ENCODE data around the gene SLC23A2. TPM values are rescaled to one million over a fixed set of nuclear protein-coding genes. Genes with fewer than 3 reads are reported as not detected.
A peak's percentile ranks its signal among the peaks of the same experiment; 100 is the strongest.

The SLC23A2 gene
- total RNA-seq, 1 experiment from 2014 or later: 22.3 TPM

GRCh38 chr20:4999788-5000187, 1.5 kb downstream of the SLC23A2 start:
- no TSS peak for BruUV-seq (replicated peaks)
- Histone ChIP-seq H3K27me3 (ENCODE audit: insufficient read depth, low read depth) (no peaks in the 10 kb centered on the region), H2AFZ (no peak overlapping the region), H3K4me3 (peak overlapping the region; percentile 93), H3K27ac (no peak overlapping the region), H3K79me2 (ENCODE audit: low read depth) (peaks cover 61% of the 10 kb centered on the region), H3K9me3 (ENCODE audit: insufficient read depth, low read depth) (no peaks in the 10 kb centered on the region), H3K9me2 (ENCODE audit: insufficient read depth) (no peaks in the 10 kb centered on the region), H3K4me2 (peak overlapping the region; percentile 93), H4K20me1 (ENCODE audit: insufficient read depth) (peaks cover 4% of the 10 kb centered on the region; the same call in 1 of the 2 replicates), H3K36me3 (ENCODE audit: low read depth) (no peaks in the 10 kb centered on the region), H3F3A (ENCODE audit: insufficient read depth, low read depth) (peaks cover 9% of the 10 kb centered on the region), H3K4me1 (replicated peaks; ENCODE audit: insufficient read depth) (peaks cover 19% of the 10 kb centered on the region)
- CTCF ChIA-PET: no interaction called here
- TF ChIP-seq CTCF (conservative IDR thresholded peaks at IDR 0.05): no peak
- TF ChIP-seq EZH2 (IDR thresholded peaks at IDR 0.05; ENCODE audit: low read depth): no peak
- DNase-seq: no peak
- POLR2A ChIA-PET (ENCODE audit: unreplicated experiment): interaction anchor here (0.6 kb wide), 1 partner anchor 57 kb away, joined by 18 read pairs; no protein-coding TSS in a partner anchor
- intact Hi-C loops (cut with micrococcal nuclease; ENCODE audit: unreplicated experiment): loop anchor here (2.0 to 5.0 kb wide), 2 partner anchors 73 to 101 kb away; no protein-coding TSS in a partner anchor

GRCh38 chr20:4998160-4998651, 3.1 kb downstream of the SLC23A2 start:
- Histone ChIP-seq H3K79me2 (ENCODE audit: low read depth) (peaks cover 77% of the 10 kb centered on the region), H3K4me1 (replicated peaks; ENCODE audit: insufficient read depth) (peaks cover 19% of the 10 kb centered on the region), H2AFZ (no peak overlapping the region), H3K27ac (no peak overlapping the region), H3K27me3 (ENCODE audit: insufficient read depth, low read depth) (no peaks in the 10 kb centered on the region), H4K20me1 (ENCODE audit: insufficient read depth) (peaks cover 13% of the 10 kb centered on the region; the same call in 1 of the 2 replicates), H3K9me2 (ENCODE audit: insufficient read depth) (no peaks in the 10 kb centered on the region), H3K9me3 (ENCODE audit: insufficient read depth, low read depth) (no peaks in the 10 kb centered on the region), H3K4me2 (no peak overlapping the region; the same call in 1 of the 2 replicates), H3K36me3 (ENCODE audit: low read depth) (no peaks in the 10 kb centered on the region), H3K4me3 (no peak overlapping the region), H3F3A (ENCODE audit: insufficient read depth, low read depth) (peaks cover 9% of the 10 kb centered on the region)
- POLR2A ChIA-PET (ENCODE audit: unreplicated experiment): interaction anchor here (0.7 kb wide), 1 partner anchor 100 kb away, joined by 5 read pairs; no protein-coding TSS in a partner anchor
- CTCF ChIA-PET: no interaction called here
- BruUV-seq (replicated peaks): no TSS peak
- intact Hi-C loops (cut with micrococcal nuclease; ENCODE audit: unreplicated experiment): no loop called here
- no peak for TF ChIP-seq EZH2 (IDR thresholded peaks at IDR 0.05; ENCODE audit: low read depth)
- no peak for TF ChIP-seq CTCF (conservative IDR thresholded peaks at IDR 0.05)
- no peak for DNase-seq

- POLR2A ChIA-PET (ENCODE audit: unreplicated experiment): interaction anchor here (0.6 kb wide), 1 partner anchor 55 kb away, joined by 3 read pairs; no protein-coding TSS in a partner anchor
- Histone ChIP-seq H4K20me1 (ENCODE audit: insufficient read depth) (peaks cover 13% of the 10 kb centered on the region; the same call in 1 of the 2 replicates), H3K4me3 (no peak overlapping the region), H3F3A (ENCODE audit: insufficient read depth, low read depth) (peaks cover 3% of the 10 kb centered on the region), H3K27ac (no peak overlapping the region), H3K9me3 (ENCODE audit: insufficient read depth, low read depth) (no peaks in the 10 kb centered on the region), H3K4me1 (replicated peaks; ENCODE audit: insufficient read depth) (peaks cover 18% of the 10 kb centered on the region), H3K27me3 (ENCODE audit: insufficient read depth, low read depth) (no peaks in the 10 kb centered on the region), H3K4me2 (no peak overlapping the region), H2AFZ (no peak overlapping the region), H3K36me3 (ENCODE audit: low read depth) (no peaks in the 10 kb centered on the region), H3K9me2 (ENCODE audit: insufficient read depth) (no peaks in the 10 kb centered on the region), H3K79me2 (ENCODE audit: low read depth) (peaks cover 86% of the 10 kb centered on the region)
- TF ChIP-seq EZH2 (IDR thresholded peaks at IDR 0.05; ENCODE audit: low read depth): no peak
- TF ChIP-seq CTCF (conservative IDR thresholded peaks at IDR 0.05): no peak
- CTCF ChIA-PET: no interaction called here
- BruUV-seq (replicated peaks): no TSS peak
- intact Hi-C loops (cut with micrococcal nuclease; ENCODE audit: unreplicated experiment): no loop called here
- no peak for DNase-seq
These were observed 4.1 kb downstream of the SLC23A2 start for GRCh38 chr20:4997222-4997621.

All from PC-9 (cell line).